Endothelial cell of umbilical vein (primary cell): ENCODE data around the gene TSNAXIP1. TPM values are rescaled to one million over a fixed set of nuclear protein-coding genes. Genes with fewer than 3 reads are reported as not detected.

Source experiments
- BruUV-seq: library from RNA; stranded (reverse); fragments of 400-500 nt; replicated peaks from 2 replicates; lab custom pipeline; 2021; lab: Mats Ljungman, UMichigan
- CTCF ChIA-PET: fragments of 300-600, 350-600 bp; sonication (Branson Sonifier 250); formaldehyde crosslinking; loops from one replicate; lab custom pipeline; 2021; ENCODE audit warnings: antibody characterized with exemption, inconsistent platforms; lab: Charles Lee
- POLR2A ChIA-PET: fragments of 300-600, 350-600 bp; sonication (Branson Sonifier 250); formaldehyde crosslinking; loops from one replicate; lab custom pipeline; 2021; ENCODE audit warnings: antibody characterized with exemption, inconsistent platforms; lab: Charles Lee
- DNase-seq: peaks from one replicate; pipeline ENCODE4 v3.0.0-alpha.2; 2011; ENCODE audit warnings: low read depth, low spot score
- FAIRE-seq: peaks from 2 replicates; lab custom pipeline; 2011; peaks lifted over from hg19 to GRCh38; lab: Jason Lieb, UNC
- H2AFZ ChIP-seq: 2 replicates; pipeline ENCODE4 v1.6.0; 2012; ENCODE audit warnings: low read depth, low read length, control low read depth, inconsistent platforms
- H3K27ac ChIP-seq: 2 replicates; pipeline ENCODE4 v1.5.1; 2011; ENCODE audit warnings: low read depth, mild to moderate bottlenecking, control low read depth, low read length, moderate library complexity; ENCODE audit not compliant: insufficient read depth
- H3K27me3 ChIP-seq, 2 experiments: 2 replicates each; pipeline versions ENCODE4 v1.6.0 to v1.6.1; 2011; ENCODE audit warnings: low read length in 2 of 2, mixed read lengths in 1 of 2; ENCODE audit not compliant: control insufficient read depth in 2 of 2, insufficient read depth in 2 of 2
- H3K36me3 ChIP-seq, 2 experiments: 2 replicates in 1 of 2; 3 replicates in 1 of 2; pipeline ENCODE4 v1.5.1; 2011; ENCODE audit warnings: low read length in 2 of 2, mild to moderate bottlenecking in 1 of 2, moderate library complexity in 1 of 2; ENCODE audit not compliant: control insufficient read depth in 2 of 2, insufficient read depth in 2 of 2; ENCODE audit errors: extremely low read depth in 1 of 2
- H3K4me1 ChIP-seq: 3 replicates; pipeline ENCODE4 v1.5.1; 2011; ENCODE audit warnings: mild to moderate bottlenecking, low read length; ENCODE audit not compliant: control insufficient read depth, insufficient read depth; ENCODE audit errors: extremely low read depth
- H3K4me2 ChIP-seq: 2 replicates; pipeline ENCODE4 v1.6.1; 2011; ENCODE audit warnings: low read length, control low read depth, mixed read lengths; ENCODE audit not compliant: insufficient read depth
- H3K4me3 ChIP-seq, 3 experiments: fragments of 200-600 bp in 1 of 3; sonication (generic), shearing (Covaris generic) in 1 of 3; replicated peaks in 1 of 3; 2 replicates each; pipeline ENCODE4 v1.5.1; 2011 to 2016; ENCODE audit warnings: control low read depth in 3 of 3, low read length in 3 of 3, mild to moderate bottlenecking in 2 of 3, inconsistent platforms in 1 of 3, low read depth in 1 of 3, moderate library complexity in 1 of 3; ENCODE audit not compliant: insufficient read depth in 1 of 3
- H3K79me2 ChIP-seq: 2 replicates; pipeline ENCODE4 v1.6.0; 2012; ENCODE audit warnings: low read length, inconsistent platforms; ENCODE audit not compliant: control insufficient read depth, insufficient read depth
- H3K9ac ChIP-seq: replicated peaks from 2 replicates; pipeline ENCODE3; 2011; ENCODE audit warnings: low read length, control low read depth; ENCODE audit not compliant: insufficient read depth; ENCODE audit errors: extremely low read depth
- H3K9me1 ChIP-seq: replicated peaks from 3 replicates; pipeline ENCODE4 v1.6.0; 2011; ENCODE audit warnings: mild to moderate bottlenecking, low read length; ENCODE audit not compliant: control insufficient read depth, insufficient read depth; ENCODE audit errors: extremely low read depth
- H3K9me3 ChIP-seq: replicated peaks from 2 replicates; pipeline ENCODE4 v1.5.1; 2012; ENCODE audit warnings: low read length, inconsistent platforms; ENCODE audit not compliant: control insufficient read depth, insufficient read depth
- H4K20me1 ChIP-seq: replicated peaks from 2 replicates; pipeline ENCODE3; 2011; ENCODE audit warnings: mild to moderate bottlenecking, low read length; ENCODE audit not compliant: control insufficient read depth, insufficient read depth; ENCODE audit errors: extremely low read depth
- CTCF ChIP-seq, 2 donors: IDR thresholded peaks; 1 replicate in 1 of 2; 2 replicates in 1 of 2; pipeline ENCODE4 v1.5.1; 2011; ENCODE audit warnings: low read length in 2 of 2, mild to moderate bottlenecking in 2 of 2, moderate library complexity in 2 of 2, control low read depth in 1 of 2, inconsistent platforms in 1 of 2, low read depth in 1 of 2; ENCODE audit not compliant: insufficient read depth in 1 of 2; ENCODE audit errors: extremely low read depth in 1 of 2
- EZH2 ChIP-seq: IDR thresholded peaks from 2 replicates; pipeline ENCODE4 v1.6.1; 2012; ENCODE audit warnings: borderline replicate concordance, low read depth, mild to moderate bottlenecking, moderate library complexity, low read length, inconsistent platforms; ENCODE audit not compliant: severe bottlenecking
- FOS ChIP-seq: IDR thresholded peaks from 2 replicates; pipeline ENCODE4 v1.6.1; 2011; ENCODE audit warnings: mild to moderate bottlenecking, low read length, moderate library complexity, borderline replicate concordance; ENCODE audit not compliant: insufficient read depth
- GATA2 ChIP-seq: IDR thresholded peaks from 2 replicates; pipeline ENCODE4 v1.7.0; 2011; ENCODE audit warnings: low read depth, mild to moderate bottlenecking, moderate library complexity, mixed read lengths, low read length; ENCODE audit not compliant: insufficient read length, insufficient read depth
- JUN ChIP-seq: IDR thresholded peaks from 2 replicates; pipeline ENCODE4 v1.6.1; 2011; ENCODE audit warnings: borderline replicate concordance, low read depth; ENCODE audit not compliant: insufficient read length, insufficient read depth
- MAX ChIP-seq: IDR thresholded peaks from 2 replicates; pipeline ENCODE4 v1.6.1; 2011; ENCODE audit not compliant: insufficient read depth, insufficient read length
- MYC ChIP-seq: IDR thresholded peaks from one replicate; pipeline ENCODE4 v1.6.1; 2011; ENCODE audit warnings: mild to moderate bottlenecking, low read depth, low read length
- POLR2A ChIP-seq: IDR thresholded peaks from 2 replicates; pipeline ENCODE4 v1.6.1; 2012; ENCODE audit warnings: low read depth, mild to moderate bottlenecking, control low read depth, low read length
- POLR2AphosphoS5 ChIP-seq: IDR thresholded peaks from 2 replicates; pipeline ENCODE4 v1.6.1; 2012; ENCODE audit warnings: low read depth, mild to moderate bottlenecking, control low read depth, low read length, moderate library complexity; ENCODE audit not compliant: insufficient read depth
- dilution Hi-C: fragments of 300-500 bp; cut with MboI; formaldehyde crosslinking; loops from one replicate; pipeline ENCODE4 v1.15.0; 2019; ENCODE audit warnings: low sequenced_read_pairs; ENCODE audit not compliant: extremely low pct_ligation_motif_present
- intact Hi-C: fragments of 100-400 bp; cut with micrococcal nuclease; formaldehyde crosslinking; loops from one replicate; pipeline ENCODE4 v1.10.0; 2022
- polyA plus RNA-seq, 4 experiments: library from polyadenylated mRNA; depleted of rRNA in 3 of 4; stranded (reverse) in 3 of 4; unstranded in 1 of 4; fragments of >200 nt; gene quantifications; 2 replicates each; pipeline versions ENCODE4 v1.2.1 to v1.2.3, GENCODE V29; 2011 to 2012; ENCODE audit warnings: missing spikeins in 1 of 4
- total RNA-seq: library from RNA; stranded (reverse); gene quantifications from 2 replicates; pipeline ENCODE4 v1.2.3, GENCODE V29; 2021

Gene TSNAXIP1
- total and polyA plus RNA-seq, 2 donors (not counting 3 experiments of a cell fraction or from before 2014, with no cell fraction given): 0.95 to 1.2 TPM

GRCh38 chr16:67796099-67796718, 10.5 kb upstream of the TSNAXIP1 start:
- dilution Hi-C loops: no loop called here
- no peak overlapping the region for H3K4me3 ChIP-seq
- intact Hi-C loops: no loop called here
- peaks cover 39% of the 10 kb centered on the region for H3K79me2 ChIP-seq
- no peaks in the 10 kb centered on the region for H3K27me3 ChIP-seq
- no TSS peak for BruUV-seq
- no peak overlapping the region for H3K4me2 ChIP-seq
- no peak overlapping the region for H2AFZ ChIP-seq
- no peak overlapping the region for H3K9ac ChIP-seq
- POLR2A ChIA-PET: no interaction called here
- FAIRE-seq (no peak), DNase-seq (no peak)
- no peaks in the 10 kb centered on the region for H4K20me1 ChIP-seq
- H3K9me1 ChIP-seq: no peaks in the 10 kb centered on the region
- H3K36me3 ChIP-seq: peaks cover 0 to 8% of the 10 kb centered on the region in 2 experiments
- CTCF ChIA-PET: interaction anchor here (1.6 to 2.3 kb wide), 2 partner anchors 20 to 123 kb away, joined by 5 to 11 read pairs; no protein-coding TSS in a partner anchor
- H3K4me1 ChIP-seq: no peaks in the 10 kb centered on the region
- no peaks in the 10 kb centered on the region for H3K9me3 ChIP-seq
- H3K27ac ChIP-seq: no peak overlapping the region
- TF ChIP-seq EZH2 (no peak), MAX (no peak), GATA2 (no peak), JUN (no peak), POLR2A (no peak), CTCF (IDR thresholded peaks at IDR 0.05; ENCODE audit: extremely low read depth in 1 of 2, insufficient read depth in 1 of 2, low read depth in 1 of 2, low read length in 2 of 2) (no peak), MYC (no peak), POLR2AphosphoS5 (no peak), FOS (no peak)
